ENCODE results near the gene ALDH3B2.

ALDH3B2 gene

GRCh38 chr11:67632982-67633755 lies 41.3 kb downstream of the ALDH3B2 start:
- Histone ChIP-seq H2BK5ac (ENCODE audit: low read depth, low read length, poor library complexity, severe bottlenecking) (no peak overlapping the region), H3K14ac (ENCODE audit: low read length in 2 of 2) (no peak overlapping the region), H3K18ac (ENCODE audit: low read depth in 1 of 2, low read length in 2 of 2) (no peak overlapping the region), H3K9me3 (ENCODE audit: control insufficient read depth, low read length) (no peaks in the 10 kb centered on the region), H2AK5ac (ENCODE audit: low read length, severe bottlenecking) (no peak overlapping the region), H4K8ac (ENCODE audit: low read length) (no peak overlapping the region), H3K9ac (ENCODE audit: low read length) (no peak overlapping the region), H2AFZ (ENCODE audit: low read depth, low read length) (no peak overlapping the region), H3K4ac (ENCODE audit: low read depth in 1 of 2, low read length in 2 of 2) (no peak overlapping the region), H3K79me1 (replicated peaks; ENCODE audit: low read length, poor library complexity, severe bottlenecking) (no peaks in the 10 kb centered on the region), H3K4me2 (ENCODE audit: low read length, poor library complexity, severe bottlenecking) (no peak overlapping the region), H2BK12ac (ENCODE audit: low read length in 2 of 2) (no peak overlapping the region), H3K36me3 (ENCODE audit: control insufficient read depth in 1 of 2, insufficient read depth in 2 of 2, low read depth in 1 of 2, low read length in 2 of 2) (peaks cover 0 to 3% of the 10 kb centered on the region in 2 experiments), H2BK120ac (ENCODE audit: low read depth, low read length) (no peak overlapping the region), H3K27me3 (ENCODE audit: control insufficient read depth in 1 of 2, insufficient read depth in 1 of 2, low read length in 2 of 2) (peaks cover 5 to 23% of the 10 kb centered on the region in 2 experiments), H3K27ac (ENCODE audit: low read length, poor library complexity, severe bottlenecking) (no peak overlapping the region), H3K23ac (ENCODE audit: low read length in 2 of 2) (no peak overlapping the region), H3K4me3 (ENCODE audit: insufficient read depth in 1 of 2, low read depth in 1 of 2, low read length in 2 of 2) (no peak overlapping the region), H2BK15ac (ENCODE audit: low read depth, poor library complexity, severe bottlenecking) (no peak overlapping the region), H4K91ac (ENCODE audit: low read length) (no peak overlapping the region), H3K4me1 (ENCODE audit: control insufficient read depth, insufficient read depth, low read depth, low read length) (peaks cover 21% of the 10 kb centered on the region)
- DNase-seq: no peak
- 86% methylated on average over 30 of the region's 30 CpGs for WGBS

DNA sequence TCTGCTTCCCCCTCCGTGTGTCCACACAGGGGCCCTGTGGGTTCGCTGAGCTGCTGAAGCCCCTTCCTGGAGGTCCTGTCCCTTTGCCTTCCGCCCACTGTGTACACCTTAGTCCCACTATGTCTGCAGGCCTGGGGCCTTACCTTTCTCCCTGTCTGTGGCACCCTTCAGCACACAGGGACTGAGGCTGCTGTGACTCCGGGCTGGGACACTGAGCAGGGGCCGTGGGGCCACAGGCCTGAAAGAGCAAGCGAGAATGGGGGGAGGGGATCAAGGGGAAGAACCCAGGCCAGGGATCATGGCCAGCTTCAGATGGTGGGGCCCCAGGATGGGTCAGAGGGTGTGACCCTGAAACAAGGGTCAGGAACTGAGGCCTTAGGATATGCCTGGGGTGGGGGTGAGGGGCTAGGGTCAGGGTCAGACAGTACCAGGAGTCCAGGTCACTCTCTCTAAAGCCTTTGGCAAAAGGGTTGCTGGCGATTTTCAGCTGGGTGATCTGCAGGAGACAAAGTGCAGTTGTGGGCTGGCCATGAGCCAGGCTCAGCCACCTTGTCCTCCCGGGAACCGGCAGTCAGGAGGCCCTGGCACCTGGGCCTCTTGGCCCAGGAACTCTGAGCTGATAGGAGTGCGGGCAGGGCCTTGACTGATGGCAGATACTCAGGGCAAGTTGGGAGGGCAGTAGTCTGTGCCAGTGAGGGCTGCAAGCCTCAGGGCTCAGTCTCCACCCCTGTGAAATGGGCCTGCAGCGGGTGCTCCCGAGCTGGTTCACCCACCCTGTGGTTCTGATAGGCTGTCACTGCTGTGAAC lies 42.0 kb downstream of the ALDH3B2 start:
- Histone ChIP-seq H3K4me2 (ENCODE audit: low read length, poor library complexity, severe bottlenecking) (no peak overlapping the region), H3K4me3 (ENCODE audit: insufficient read depth in 1 of 2, low read depth in 1 of 2, low read length in 2 of 2) (no peak overlapping the region), H3K4ac (ENCODE audit: low read depth in 1 of 2, low read length in 2 of 2) (no peak overlapping the region), H2AK5ac (ENCODE audit: low read length, severe bottlenecking) (no peak overlapping the region), H2BK120ac (ENCODE audit: low read depth, low read length) (no peak overlapping the region), H2BK15ac (ENCODE audit: low read depth, poor library complexity, severe bottlenecking) (no peak overlapping the region), H3K23ac (ENCODE audit: low read length in 2 of 2) (no peak overlapping the region), H3K9ac (ENCODE audit: low read length) (no peak overlapping the region), H3K4me1 (ENCODE audit: control insufficient read depth, insufficient read depth, low read depth, low read length) (peaks cover 21% of the 10 kb centered on the region), H3K9me3 (ENCODE audit: control insufficient read depth, low read length) (no peaks in the 10 kb centered on the region), H3K27me3 (ENCODE audit: control insufficient read depth in 1 of 2, insufficient read depth in 1 of 2, low read length in 2 of 2) (peaks cover 5 to 23% of the 10 kb centered on the region in 2 experiments), H3K27ac (ENCODE audit: low read length, poor library complexity, severe bottlenecking) (no peak overlapping the region), H3K14ac (ENCODE audit: low read length in 2 of 2) (no peak overlapping the region), H3K18ac (ENCODE audit: low read depth in 1 of 2, low read length in 2 of 2) (no peak overlapping the region), H2AFZ (ENCODE audit: low read depth, low read length) (no peak overlapping the region), H3K79me1 (replicated peaks; ENCODE audit: low read length, poor library complexity, severe bottlenecking) (no peaks in the 10 kb centered on the region), H2BK12ac (ENCODE audit: low read length in 2 of 2) (no peak overlapping the region), H4K8ac (ENCODE audit: low read length) (no peak overlapping the region), H2BK5ac (ENCODE audit: low read depth, low read length, poor library complexity, severe bottlenecking) (no peak overlapping the region), H3K36me3 (ENCODE audit: control insufficient read depth in 1 of 2, insufficient read depth in 2 of 2, low read depth in 1 of 2, low read length in 2 of 2) (peaks cover 0 to 11% of the 10 kb centered on the region in 2 experiments), H4K91ac (ENCODE audit: low read length) (no peak overlapping the region)
- WGBS: 87% methylated on average over 12 of the region's 12 CpGs
- no peak for DNase-seq

- no peak overlapping the region for H3K18ac ChIP-seq (ENCODE audit: low read depth in 1 of 2, low read length in 2 of 2)
- H3K4me2 ChIP-seq (ENCODE audit: low read length, poor library complexity, severe bottlenecking): no peak overlapping the region
- H3K36me3 ChIP-seq (ENCODE audit: control insufficient read depth in 1 of 2, insufficient read depth in 2 of 2, low read depth in 1 of 2, low read length in 2 of 2): peaks cover 0 to 16% of the 10 kb centered on the region in 2 experiments
- H3K9me3 ChIP-seq (ENCODE audit: control insufficient read depth, low read length): no peaks in the 10 kb centered on the region
- H2BK12ac ChIP-seq (ENCODE audit: low read length in 2 of 2): no peak overlapping the region
- peaks cover 21% of the 10 kb centered on the region for H3K4me1 ChIP-seq (ENCODE audit: control insufficient read depth, insufficient read depth, low read depth, low read length)
- DNase-seq: no peak
- no peak overlapping the region for H3K14ac ChIP-seq (ENCODE audit: low read length in 2 of 2)
- no peak overlapping the region for H2AK5ac ChIP-seq (ENCODE audit: low read length, severe bottlenecking)
- H3K9ac ChIP-seq (ENCODE audit: low read length): no peak overlapping the region
- peak overlapping the region; percentile 27 for H4K8ac ChIP-seq (ENCODE audit: low read length)
- H3K23ac ChIP-seq (ENCODE audit: low read length in 2 of 2): no peak overlapping the region
- H3K27me3 ChIP-seq (ENCODE audit: control insufficient read depth in 1 of 2, insufficient read depth in 1 of 2, low read length in 2 of 2): peaks cover 5 to 23% of the 10 kb centered on the region in 2 experiments
- H2BK120ac ChIP-seq (ENCODE audit: low read depth, low read length): no peak overlapping the region
- H3K27ac ChIP-seq (ENCODE audit: low read length, poor library complexity, severe bottlenecking): no peak overlapping the region
- H2BK15ac ChIP-seq (ENCODE audit: low read depth, poor library complexity, severe bottlenecking): no peak overlapping the region
- H3K4me3 ChIP-seq (ENCODE audit: insufficient read depth in 1 of 2, low read depth in 1 of 2, low read length in 2 of 2): no peak overlapping the region
- 87% methylated on average over 2 of the region's 2 CpGs for WGBS
- no peak overlapping the region for H3K4ac ChIP-seq (ENCODE audit: low read depth in 1 of 2, low read length in 2 of 2)
- no peak overlapping the region for H2AFZ ChIP-seq (ENCODE audit: low read depth, low read length)
- H4K91ac ChIP-seq (ENCODE audit: low read length): no peak overlapping the region
- no peaks in the 10 kb centered on the region for H3K79me1 ChIP-seq (replicated peaks; ENCODE audit: low read length, poor library complexity, severe bottlenecking)
- no peak overlapping the region for H2BK5ac ChIP-seq (ENCODE audit: low read depth, low read length, poor library complexity, severe bottlenecking)
These were observed 42.6 kb downstream of the ALDH3B2 start for GRCh38 chr11:67631853-67632174.

- WGBS: 88% methylated on average over 6 of the region's 7 CpGs
- Histone ChIP-seq H3K23ac (ENCODE audit: low read length in 2 of 2) (no peak overlapping the region), H2BK12ac (ENCODE audit: low read length in 2 of 2) (peak overlapping the region in 1 of 2 experiments; percentile 12)
These were observed 43.0 kb downstream of the ALDH3B2 start for GRCh38 chr11:67631411-67631810.

More at GRCh38 chr11:67631411-67631810, 43.0 kb downstream of the ALDH3B2 start:
- H2AFZ ChIP-seq (ENCODE audit: low read depth, low read length): no peak overlapping the region
- H3K4me2 ChIP-seq (ENCODE audit: low read length, poor library complexity, severe bottlenecking): no peak overlapping the region
- no peak overlapping the region for H3K27ac ChIP-seq (ENCODE audit: low read length, poor library complexity, severe bottlenecking)
- H3K4me1 ChIP-seq (ENCODE audit: control insufficient read depth, insufficient read depth, low read depth, low read length): peaks cover 21% of the 10 kb centered on the region
- H3K9me3 ChIP-seq (ENCODE audit: control insufficient read depth, low read length): no peaks in the 10 kb centered on the region
- H4K8ac ChIP-seq (ENCODE audit: low read length): peak overlapping the region; percentile 60
- peak overlapping the region; percentile 60 for H2AK5ac ChIP-seq (ENCODE audit: low read length, severe bottlenecking)
- H2BK5ac ChIP-seq (ENCODE audit: low read depth, low read length, poor library complexity, severe bottlenecking): no peak overlapping the region
- H3K27me3 ChIP-seq (ENCODE audit: control insufficient read depth in 1 of 2, insufficient read depth in 1 of 2, low read length in 2 of 2): peaks cover 5 to 20% of the 10 kb centered on the region in 2 experiments
- peaks cover 0 to 17% of the 10 kb centered on the region in 2 experiments for H3K36me3 ChIP-seq (ENCODE audit: control insufficient read depth in 1 of 2, insufficient read depth in 2 of 2, low read depth in 1 of 2, low read length in 2 of 2)
- peak overlapping the region; percentile 82 for H3K9ac ChIP-seq (ENCODE audit: low read length)
- no peaks in the 10 kb centered on the region for H3K79me1 ChIP-seq (replicated peaks; ENCODE audit: low read length, poor library complexity, severe bottlenecking)
- no peak overlapping the region for H3K14ac ChIP-seq (ENCODE audit: low read length in 2 of 2)
- no peak overlapping the region for H2BK15ac ChIP-seq (ENCODE audit: low read depth, poor library complexity, severe bottlenecking)
- DNase-seq: no peak
- peak overlapping the region in 1 of 2 experiments; percentile 79 for H3K18ac ChIP-seq (ENCODE audit: low read depth in 1 of 2, low read length in 2 of 2)
- no peak overlapping the region for H3K4ac ChIP-seq (ENCODE audit: low read depth in 1 of 2, low read length in 2 of 2)
- H4K91ac ChIP-seq (ENCODE audit: low read length): peak overlapping the region; percentile 32
- peak overlapping the region in 1 of 2 experiments; percentile 82 for H3K4me3 ChIP-seq (ENCODE audit: insufficient read depth in 1 of 2, low read depth in 1 of 2, low read length in 2 of 2)
- H2BK120ac ChIP-seq (ENCODE audit: low read depth, low read length): no peak overlapping the region
